Suppressor macrophage treated with lipopolysaccharide for 1 hour (primary cell): ENCODE measurements around the gene HINT1.
"Not testable (repeated sequence)": the region's sequence is repeated elsewhere in the genome, so short reads cannot be mapped to it uniquely, and the experiment has no call there.

ENCODE experiments used
- DNase-seq, 3 donors: peaks; one replicate each; pipeline ENCODE4 v3.0.0-alpha.2; 2020 to 2022

HINT1 gene

DNA sequence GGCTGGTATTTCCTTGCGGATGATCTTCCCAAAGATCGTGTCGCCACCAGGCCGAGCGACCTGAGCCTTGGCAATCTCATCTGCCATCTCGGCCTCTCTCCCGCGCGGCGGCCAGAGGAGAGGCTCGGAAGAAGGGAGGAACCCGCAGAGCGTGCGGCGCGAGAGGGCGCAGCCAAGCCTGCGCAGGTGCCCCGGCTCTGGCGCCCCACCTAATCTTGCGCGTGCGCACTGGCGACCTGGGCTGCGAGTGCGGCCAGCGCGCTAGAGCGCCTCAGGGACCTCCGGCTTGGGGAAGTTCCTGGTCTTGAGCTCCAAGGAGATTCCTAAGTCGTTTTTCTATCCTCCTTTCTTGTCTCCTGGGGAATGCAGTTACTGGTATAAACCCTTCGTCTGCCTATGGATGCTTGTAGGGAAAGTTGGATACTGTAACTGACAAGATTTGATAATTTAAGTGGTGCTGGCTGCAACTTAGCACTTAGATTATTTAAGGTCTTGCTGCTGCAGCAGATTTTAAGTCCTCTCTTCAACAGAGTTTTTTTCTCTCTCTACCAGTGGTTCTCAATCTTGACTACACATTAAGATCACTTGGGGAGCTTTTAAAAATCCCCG is at the start of gene HINT1:
Gene HINT1 (minus strand): TSS at position 138 of the 609 bp plus-strand sequence. CDS start 51 bp downstream, at position 87.
- peak; percentile 92 to 95 (median 93) for DNase-seq

DNA sequence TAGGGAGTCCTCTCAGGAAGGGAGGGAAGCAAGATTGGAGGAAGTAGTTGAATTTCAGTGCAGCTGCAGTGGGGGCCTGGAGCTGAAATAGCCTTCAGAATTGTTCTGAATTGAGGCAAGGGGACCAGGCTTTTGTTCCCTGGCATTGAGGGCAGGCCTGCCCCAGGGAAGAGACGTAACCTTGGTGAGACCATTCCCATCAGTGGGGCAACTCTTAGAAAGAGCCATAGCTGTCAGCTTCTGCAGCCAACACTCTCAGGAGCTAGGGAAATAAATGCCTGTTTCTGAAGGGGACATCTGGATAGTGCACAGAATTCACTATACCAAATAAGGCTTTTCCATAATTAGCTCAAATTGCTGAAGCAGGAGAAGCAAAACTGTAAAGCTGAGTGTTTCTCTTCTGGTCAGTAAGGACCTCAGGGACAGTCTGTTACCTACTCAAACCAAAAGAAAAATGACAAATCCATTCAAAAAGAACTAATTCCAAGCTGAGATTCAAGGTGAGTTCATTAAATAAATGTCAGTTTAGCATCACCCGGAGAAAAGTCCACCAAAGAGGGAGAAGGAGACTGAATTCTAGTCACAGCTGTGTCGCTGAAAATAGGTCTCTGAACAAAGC is 49.7 kb upstream of the HINT1 start:
- DNase-seq: no peak

DNA sequence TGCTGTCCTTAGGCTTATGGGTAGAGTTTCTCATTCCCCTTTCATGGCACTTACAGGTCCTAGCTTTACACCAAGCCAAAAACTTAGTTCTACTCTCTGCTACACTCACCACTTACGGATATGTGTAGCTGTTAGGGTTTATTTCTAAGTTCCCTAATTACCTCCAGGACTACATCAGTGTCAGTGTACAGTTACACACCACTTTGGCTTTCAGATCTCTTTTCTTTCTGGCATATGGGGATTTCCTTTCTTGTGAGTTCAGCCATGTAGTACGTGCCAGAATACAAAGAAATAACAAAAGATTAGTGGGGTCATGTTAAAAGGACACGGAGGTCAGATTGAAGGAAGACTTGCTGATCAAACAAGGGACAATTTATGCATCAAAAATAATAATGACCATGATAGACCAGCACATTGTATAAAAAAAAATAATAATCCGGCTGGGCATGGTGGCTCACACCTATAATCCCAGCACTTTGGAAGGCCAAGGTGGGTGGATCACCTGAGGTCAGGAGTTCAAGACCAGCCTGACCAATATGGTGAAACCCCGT is 47.5 kb upstream of the HINT1 start:
- DNase-seq: peak; percentile 44 to 80 (median 78)

DNA sequence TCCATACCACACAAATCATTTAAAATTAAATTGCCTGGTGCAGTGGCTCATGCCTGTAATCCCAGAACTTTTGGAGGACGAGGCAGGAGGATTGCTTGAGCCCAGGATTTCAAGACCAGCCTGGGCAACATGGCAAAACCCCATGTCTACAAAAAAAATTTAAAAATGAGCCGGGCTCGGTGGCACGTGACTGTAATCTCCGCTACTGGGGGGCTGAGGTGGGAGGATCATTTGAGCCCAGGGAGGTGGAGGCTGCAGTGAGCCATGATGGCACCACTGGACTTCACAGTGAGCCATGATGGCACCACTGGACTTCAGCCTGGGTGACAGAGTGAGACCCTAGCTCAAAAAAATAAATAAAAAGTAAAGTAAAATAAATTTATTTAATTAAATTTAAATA is 46.6 kb upstream of the HINT1 start:
- DNase-seq: no peak

DNA sequence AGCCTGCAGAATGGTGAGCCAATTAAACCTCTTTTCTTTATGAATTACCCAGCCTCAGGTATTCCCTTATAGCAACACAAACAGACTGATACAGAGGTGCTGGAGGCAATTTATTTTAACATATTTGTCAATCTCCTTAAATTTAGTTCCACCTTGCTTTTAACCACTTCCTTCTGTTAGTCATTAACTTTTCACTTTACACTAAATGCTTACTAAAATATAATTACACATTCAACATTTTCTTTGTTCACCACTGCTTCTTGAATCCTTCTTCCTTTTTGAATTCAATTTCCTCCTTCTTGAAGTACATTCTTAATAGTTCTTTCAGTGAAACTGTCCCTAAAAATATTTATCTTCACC is 45.1 kb upstream of the HINT1 start:
- no peak for DNase-seq

DNA sequence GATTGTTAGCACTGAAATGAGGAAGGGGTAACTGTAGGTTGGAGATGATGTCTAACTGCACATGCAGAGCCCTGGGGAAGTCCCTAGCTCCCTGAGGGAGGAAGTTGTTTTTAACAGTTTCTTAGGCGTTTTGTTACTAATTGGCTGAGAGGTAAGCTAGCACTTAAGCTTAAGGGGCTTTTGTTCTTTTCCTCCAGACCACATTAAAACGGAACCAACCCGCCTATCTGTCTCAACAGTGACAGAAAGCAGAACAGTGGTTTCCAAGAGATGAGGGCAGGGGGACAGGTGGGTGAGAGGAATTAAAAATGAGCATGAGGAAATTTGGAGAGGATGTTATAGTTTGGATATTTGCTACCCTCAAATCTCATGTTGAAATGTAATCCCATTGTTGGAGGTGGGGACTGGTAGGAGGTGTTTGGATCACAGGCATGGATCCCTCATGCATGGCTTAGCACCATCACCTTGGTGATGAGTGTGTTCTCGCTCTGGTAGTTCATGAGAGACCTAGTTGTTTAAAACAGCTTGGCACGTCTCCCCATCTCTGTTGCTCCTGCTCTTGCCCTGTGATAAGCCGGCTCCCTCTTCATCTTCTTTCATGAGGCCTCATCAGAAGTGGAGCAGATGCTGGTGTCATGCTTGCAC is 44.6 kb upstream of the HINT1 start:
- peak; percentile 84 to 94 (median 88) for DNase-seq

DNA sequence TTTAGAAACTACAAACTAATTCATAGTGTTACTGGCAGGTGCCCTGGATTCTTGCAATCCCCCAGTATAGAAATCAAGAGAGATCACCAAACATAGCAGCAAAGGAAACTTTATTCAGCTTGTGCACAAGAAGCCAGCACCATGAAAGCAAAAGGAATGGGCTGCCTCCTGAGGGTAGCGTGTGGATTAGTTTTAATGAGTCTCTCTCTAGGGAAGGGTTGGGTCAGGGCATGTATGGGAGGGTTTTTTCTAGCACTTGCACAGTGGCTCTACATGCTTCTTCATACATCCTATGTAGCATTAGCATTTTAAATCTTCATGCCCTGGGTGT is 44.1 kb upstream of the HINT1 start:
- DNase-seq: no peak

DNA sequence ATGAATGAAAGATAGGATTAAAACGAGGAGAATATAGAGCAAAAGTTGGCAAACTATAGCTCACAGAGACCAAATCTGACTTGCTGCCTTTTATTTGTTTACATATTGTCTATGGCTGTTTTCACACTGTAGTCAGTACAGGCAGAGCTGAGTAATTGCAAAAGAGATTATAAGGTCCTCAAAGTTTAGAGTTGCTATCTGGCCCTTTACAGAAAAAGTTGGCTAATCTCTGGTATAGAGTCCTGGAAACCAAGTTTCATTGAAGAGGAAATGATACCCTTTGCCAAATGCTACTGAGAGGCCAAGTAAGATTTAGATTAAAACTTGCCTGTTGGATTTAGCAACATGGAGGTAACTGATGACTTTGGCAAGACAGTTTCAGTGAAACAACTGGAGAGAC is 41.7 kb upstream of the HINT1 start:
- no peak for DNase-seq

DNA sequence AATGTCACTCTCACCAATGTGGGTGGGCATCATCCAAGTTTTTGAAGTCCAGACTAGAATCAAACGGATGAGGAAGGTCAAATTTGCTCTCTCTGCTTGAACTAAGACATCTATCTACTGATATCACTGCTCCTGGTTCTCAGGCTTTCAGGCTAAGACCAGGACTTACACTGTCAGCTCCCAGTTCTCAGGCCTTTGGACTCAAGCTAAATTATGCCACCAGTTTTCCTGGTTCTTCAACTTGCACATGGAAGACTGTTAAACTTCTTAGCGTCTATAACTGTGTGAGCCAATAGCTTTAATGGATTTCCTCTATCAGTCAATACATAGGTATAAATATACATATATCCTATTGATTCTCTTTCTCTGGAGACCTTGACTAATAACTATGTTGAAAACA is 41.0 kb upstream of the HINT1 start:
- DNase-seq: no peak

DNA sequence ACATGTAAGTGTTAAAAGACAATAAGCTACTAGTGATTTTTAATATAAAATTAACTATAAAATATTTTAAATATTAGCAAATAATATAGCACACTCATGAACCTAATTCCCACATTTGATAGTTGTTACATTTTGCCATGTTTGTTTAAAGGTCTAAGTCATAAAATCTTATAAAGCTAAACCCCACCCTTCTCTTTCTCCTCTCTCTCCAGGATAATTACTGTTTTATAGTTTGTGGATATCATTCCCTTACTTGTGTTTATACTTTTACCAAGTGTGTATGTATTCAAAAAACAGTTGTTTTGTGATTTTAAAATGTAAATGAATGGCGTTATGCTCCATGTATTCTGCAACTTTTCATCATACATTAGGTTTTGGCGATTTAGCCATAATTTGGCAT is 39.9 kb upstream of the HINT1 start:
- DNase-seq: no peak

DNA sequence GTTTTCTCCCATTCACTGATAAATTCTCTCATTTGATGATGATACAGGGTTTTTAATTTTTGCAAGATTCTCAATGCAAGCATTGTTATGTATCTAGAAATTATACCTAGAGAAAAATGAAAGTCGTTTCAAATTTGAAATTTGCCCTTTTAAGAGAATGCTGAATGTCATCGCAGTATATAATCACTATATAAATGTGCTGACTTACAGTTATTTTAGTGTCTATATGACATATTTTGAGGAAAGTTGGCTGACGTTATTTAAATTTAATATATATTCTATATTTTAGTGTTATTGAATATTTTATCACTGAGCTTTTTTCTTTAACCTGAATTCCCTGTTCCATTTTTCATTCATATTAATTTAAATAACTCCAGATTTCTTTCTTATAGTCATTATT is 35.5 kb upstream of the HINT1 start:
- DNase-seq: no peak

DNA sequence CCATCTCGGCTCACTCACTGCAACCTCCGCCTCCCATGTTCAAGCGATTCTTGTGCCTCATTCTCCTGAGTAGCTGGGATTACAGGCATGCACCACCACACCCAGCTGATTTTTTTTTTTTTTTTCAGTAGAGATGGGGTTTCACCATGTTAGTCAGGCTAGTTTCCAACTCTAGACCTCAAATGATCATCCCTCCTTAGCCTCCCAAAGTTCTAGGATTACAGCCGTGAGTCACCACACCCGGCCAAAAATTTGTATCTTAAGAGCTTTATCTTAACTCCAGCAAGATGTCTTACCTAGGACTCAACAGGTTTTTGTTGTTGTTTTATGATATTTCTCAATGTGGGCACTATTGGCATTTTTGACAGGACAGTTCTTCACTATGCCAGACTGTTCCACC is 33.6 kb upstream of the HINT1 start:
- no peak for DNase-seq

DNA sequence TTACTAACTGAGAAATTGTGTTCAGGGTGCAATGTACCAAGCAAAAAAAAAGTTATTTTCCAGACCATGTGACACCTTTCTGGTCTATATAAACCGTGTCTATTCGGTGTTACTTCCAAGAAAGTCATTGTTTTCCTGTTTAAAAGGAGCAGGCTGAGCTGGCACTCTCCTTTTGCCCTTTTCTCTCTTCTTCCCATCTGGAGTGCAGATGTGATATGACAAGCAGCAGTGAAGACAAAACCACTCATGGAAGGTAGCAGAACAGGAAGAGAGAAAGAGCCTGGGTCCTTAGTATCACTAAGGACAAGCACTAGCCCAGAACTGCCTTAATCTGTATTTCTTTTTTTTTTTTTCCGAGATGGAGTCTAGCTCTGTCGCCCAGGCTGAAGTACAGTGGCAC is 31.3 kb upstream of the HINT1 start:
- no peak for DNase-seq

DNA sequence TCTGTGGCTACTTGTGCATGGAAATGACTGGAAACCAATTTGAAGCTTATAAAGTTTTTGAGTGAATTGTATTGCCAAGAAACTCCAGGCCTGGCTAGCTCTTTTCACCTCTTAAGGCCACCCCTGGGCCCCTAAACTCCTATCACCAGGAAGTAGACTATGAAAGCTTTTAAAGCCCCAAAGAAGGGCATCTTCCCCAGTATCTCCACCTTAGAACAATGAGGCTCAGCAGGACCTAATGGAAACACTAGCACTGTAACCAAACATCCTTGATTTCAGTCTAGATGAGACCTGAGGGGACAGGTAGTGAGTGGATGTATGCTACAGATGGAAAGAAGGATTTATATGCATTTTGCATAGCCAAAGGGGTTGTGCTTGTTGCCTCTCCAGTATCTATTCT is 30.6 kb upstream of the HINT1 start:
- no peak for DNase-seq

DNA sequence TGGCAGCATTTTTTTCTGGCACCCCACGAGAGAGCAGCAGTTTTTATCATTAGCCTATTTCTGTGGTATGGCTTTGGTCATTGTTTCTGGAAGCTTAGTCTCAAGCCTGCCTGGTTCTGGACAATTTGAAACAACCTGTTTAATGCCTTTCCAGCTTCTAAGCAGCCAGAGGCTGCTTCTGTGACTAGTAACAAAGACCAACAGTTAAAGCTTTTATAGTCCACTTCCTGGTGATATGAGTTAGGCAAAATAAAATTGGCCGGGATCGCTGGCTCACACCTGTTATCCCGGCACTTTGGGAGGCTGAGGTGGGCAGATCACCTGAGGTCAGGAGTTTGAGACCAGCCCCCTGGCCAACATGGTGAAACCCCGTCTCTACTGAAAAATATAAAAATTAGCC is 29.7 kb upstream of the HINT1 start:
- no peak for DNase-seq

DNA sequence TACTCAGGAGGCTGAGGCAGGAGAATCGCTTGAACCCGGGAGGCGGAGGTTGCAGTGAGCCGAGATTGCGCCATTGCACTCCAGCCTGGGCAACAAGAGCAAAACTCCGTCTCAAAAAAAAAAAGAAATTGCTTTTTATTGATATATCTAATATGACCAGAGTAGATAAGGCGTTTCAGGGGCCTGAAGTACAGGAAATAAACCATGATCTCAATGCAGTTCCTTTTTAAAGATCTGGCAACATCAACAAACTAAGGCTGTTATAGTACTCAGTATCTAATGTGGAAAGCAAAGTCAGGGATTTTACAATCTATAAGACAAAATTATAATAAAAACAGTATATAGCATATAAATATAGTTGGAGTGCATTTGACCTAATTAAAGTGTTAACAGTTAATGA is 28.8 kb upstream of the HINT1 start:
- DNase-seq: not testable (repeated sequence)

DNA sequence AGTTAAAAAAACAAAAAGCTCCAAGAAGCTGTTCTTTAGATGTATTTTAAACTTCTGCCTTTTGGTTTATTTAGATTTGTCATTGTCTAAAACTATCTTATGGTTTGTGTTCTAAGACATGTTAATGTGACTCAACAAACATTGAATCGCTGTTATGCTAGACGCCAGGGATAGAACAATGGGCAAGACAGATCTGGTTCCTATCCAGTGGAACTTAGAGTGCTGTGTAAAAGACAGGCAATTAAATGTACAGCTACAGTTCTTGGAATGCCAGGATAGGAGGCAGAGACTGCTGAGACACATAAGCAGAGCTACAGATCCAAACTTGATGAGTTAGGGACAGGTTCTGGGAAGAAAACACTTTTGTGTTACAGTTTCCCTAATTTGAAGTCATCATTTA is 28.1 kb upstream of the HINT1 start:
- DNase-seq: no peak

DNA sequence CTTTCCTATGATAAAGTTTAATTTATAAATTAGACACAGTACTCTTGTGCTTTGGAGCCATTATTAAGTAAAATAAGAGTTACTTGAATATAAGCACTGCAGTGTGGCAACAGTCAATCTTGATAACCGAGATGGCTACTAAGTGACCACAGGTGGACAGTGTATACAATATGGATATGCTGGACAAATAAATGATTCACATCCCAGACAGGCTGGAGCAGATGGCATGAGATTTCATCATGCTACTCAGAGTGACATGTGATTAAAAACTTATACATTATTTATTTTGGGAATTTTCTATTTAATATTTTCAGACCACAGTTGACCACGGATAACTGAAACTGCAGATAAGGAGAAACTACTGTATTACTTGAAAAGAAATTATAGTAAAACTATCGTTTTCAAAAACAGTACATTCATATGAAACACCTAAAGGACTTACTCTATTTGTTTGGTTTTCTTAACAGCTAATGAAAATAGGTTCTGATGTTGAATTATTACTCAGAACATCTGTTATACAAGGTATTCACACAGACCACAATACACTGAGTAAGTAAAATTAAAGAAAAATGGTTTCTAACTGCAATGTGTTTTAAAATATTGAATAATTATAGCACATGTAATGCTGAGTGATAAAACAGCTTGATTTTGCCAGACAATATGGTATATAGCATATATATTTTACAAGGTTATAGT is 21.7 kb upstream of the HINT1 start:
- DNase-seq: no peak

DNA sequence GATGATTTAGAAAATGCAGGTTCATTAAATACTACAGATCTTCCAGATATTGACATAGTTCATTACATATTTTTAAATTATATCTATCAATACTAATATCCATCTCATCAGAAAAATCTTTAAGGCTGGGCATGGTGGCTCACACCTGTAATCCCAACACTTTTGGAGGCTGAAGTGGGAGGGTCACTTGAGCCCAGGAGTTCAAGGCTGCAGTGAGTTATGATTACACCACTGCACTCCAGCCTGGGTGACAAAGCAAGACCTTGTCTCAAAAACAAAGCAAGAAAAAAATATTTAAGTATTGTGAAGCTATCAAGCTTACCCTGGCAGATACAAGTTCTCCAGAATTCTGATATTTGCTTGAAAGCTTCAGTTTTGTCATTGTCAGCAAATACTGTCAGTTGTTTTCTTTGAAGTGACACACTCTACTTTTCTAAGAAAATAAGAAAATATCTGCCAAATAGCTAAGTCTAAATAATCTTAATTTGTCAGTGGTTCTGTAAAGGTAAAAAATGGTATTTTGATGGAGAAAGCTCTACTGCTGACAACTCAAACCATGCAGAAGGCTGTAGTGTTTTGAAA is 20.6 kb upstream of the HINT1 start:
- no peak for DNase-seq

DNA sequence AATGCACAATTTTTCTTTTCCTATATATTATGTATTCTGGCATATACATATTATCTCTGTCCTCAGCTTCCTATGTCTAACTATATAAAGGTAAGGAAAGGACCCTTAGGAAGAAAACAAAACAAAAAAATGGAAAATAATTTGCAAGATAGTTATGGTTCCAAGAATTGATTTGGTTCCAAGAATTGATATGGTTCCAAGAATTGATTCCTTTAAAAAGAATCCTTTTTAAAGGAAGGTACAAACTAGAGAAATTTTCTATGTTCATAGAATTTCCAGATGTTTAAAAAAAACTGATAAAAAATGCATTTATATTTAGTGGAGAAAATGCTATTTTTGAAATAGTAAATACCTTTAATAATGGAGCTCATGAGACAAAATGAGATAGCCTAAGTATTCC is 17.8 kb upstream of the HINT1 start:
- no peak for DNase-seq

DNA sequence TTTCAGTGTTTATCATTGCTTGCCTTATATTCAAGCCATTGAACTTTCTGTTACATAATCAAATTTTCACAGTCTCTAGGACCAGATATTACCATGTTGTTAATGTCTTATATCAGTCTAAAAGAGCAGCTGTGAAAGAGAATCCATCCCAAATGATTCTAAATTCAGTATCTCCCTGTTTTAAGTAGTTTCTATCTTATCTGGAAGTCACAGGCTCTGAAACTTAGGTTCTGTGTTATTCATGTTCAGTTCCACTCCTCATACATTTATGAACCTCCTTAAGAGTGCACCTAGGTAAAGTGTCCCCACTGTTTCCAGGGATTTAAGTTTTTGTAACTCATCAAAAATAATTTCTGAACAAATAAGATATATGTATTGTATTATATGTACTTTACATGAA is 15.4 kb upstream of the HINT1 start:
- DNase-seq: no peak

DNA sequence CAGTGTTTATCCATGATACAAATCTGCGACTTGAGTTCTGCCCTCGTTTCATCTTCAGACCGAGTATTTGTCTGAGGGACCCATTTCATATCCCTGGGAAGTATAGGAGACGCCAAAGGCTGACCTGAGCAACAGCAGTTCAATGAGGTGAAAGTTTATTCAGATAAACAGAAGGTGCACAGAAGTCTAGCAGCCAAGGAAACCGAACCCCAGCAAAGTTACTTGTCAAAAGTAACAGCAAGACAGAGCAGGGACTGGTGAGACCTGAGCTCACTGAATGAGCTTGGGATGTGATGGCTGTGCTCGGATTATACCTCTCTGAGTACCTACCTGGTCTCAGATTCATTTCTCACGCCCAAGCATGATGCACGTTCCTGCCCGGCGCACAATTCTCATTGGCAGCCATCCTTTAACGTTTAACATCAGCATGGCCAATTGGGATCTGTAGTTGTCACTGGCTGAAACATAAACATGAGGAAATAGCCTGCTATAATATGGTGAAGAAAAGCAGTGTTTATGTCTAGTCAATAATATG is 6.3 kb upstream of the HINT1 start:
- no peak for DNase-seq

DNA sequence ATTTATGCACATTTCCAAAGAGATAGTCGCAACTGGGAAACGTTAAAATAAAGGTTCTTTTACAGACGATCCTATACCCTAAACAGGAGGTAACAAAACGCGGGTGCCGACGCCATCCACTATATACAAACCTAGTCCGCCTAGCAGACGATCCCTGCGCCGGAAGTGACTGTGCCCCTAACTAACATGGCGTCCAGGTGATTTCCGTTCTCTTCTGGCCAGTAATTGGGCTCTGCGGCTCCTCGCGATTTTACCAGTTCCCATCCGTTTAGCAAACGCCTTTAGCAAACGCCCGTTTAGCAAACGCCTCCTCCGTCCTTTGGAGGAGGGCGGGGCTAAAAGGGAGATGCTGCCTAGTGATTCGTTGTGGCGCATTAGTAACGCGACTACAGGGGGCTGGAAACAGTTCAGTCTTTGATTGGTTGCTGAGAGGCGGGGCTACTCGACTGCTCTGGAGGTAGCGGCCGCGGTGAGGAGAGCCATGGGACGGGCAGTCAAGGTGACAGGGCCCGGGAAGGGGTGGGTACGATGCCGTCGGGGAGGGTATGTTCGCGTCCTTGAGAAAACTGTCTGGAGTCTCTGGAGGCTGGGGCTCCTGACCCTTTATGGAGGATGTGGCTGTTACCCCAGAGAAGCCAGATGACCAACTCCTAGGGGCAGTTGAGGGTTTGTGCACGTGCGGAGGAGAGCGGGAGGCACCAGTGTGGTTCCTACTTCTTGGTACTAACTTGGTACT is 5.7 kb upstream of the HINT1 start, which contains the start of gene LYRM7:
Gene LYRM7 (plus strand): TSS at position 405 of the 736 bp plus-strand sequence. CDS start 77 bp downstream, at position 482.
- DNase-seq: peak; percentile 98 to 100 (median 99)
